HS-5 (cell line): ENCODE results near the gene RNF126.

Source experiments
- DNase-seq: peaks from one replicate; pipeline ENCODE4 v3.0.0-alpha.2; 2012; ENCODE audit warnings: low read depth

Gene RNF126

DNA sequence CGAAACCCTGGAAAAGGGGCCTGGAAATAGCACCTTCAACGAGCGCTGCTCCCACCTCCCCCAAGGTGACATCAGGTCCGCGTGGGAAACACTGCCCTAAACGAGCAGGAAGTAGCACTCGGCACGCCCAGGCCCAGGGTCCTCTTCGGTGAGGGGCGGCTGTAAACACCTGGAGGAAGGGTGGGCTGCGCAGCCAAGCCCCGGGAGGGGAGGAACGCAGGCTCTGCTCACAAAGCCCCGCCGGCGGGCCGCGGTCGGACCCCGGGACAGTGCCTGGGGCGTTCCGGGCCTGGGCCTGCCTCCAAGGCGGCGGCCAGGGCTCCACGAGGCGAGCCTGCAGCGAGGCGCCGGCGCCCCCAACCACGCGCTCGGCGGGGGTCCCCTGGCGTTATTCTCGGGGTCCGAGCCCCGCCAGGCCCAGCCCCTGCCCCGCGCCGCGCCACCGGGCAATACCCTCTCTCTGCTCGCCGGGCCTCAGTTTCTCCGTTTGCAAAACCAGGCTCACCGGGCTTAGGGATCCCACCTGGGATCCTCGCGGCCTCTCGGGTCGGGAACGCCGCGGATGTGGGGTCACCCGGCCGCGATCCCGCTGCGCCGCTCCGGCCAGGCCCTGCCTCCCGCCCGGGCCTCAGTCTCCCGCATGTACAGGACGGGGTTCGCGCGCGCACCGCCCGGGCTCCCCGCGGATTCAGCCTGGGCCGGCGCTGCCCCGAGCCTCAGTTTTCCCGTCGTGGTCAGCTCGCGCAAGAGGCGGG lies 630 bp downstream of the RNF126 start:
- no peak for DNase-seq

DNA sequence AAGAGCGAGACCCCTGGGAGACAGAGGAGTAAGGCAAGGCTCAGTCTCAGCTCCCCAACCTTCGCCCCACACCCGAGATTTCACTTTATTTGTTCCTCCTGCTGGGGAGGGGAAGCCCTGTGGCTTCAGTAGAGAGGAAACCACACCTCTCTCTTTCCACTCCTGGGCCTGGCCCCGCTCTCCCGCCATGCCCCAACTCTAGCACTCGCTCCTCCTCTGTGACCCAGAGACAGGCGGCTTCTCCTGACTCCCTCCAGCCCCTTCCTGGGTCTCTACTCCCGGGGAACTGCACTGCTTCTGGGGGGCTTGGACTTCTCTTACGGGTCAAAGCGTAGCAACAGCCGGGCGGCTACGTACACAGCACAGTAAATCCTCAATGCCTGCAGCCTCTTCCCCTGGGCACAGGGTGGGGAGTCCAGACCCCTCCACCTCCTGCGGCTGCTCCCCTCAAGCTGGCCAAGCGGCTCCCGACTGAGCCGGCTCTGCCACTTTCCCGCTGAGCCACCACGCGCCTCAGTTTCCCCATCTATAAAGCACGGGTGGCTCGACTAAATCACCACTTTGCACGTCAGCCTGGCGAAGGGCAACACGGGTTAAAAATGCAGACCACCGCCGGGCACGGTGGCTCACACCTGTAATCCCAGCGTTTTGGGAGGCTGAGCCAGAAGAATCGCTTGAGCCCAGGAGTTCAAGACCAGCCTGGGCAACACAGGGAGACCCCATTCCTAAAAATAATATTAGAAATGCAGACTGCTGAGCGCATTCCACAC lies 1.4 kb downstream of the RNF126 start:
- no peak for DNase-seq

DNA sequence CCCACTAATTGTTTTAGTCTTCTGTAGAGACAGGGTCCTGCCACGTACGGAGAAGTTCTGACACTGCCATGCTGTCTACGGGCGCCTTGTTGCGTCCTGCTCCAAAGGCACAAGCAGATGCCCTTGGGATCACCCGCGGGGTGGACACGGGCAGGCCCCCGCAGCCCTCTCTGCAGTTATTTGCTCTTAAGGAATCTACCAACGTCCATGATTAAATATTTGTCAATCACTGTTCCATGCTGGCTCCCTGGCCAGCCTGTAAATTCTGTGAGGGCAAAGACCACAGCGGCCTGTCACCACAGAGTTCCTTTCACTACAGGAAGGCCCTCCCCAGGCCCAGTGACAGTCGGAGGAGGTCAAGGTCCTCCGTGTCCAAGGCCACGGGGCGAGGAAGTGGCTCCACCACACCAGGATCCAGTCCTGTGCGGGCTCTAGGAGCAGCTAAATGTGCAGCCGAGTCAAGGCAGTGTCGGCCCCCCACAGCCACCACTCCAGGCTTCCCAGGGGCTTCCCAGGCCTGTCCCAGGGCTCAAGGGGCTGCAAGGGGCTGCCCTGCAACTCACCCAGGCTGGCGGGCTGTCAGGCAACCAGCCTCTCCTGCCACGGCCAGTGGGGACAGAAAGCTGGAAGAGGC lies 2.1 kb downstream of the RNF126 start:
- no peak for DNase-seq

DNA sequence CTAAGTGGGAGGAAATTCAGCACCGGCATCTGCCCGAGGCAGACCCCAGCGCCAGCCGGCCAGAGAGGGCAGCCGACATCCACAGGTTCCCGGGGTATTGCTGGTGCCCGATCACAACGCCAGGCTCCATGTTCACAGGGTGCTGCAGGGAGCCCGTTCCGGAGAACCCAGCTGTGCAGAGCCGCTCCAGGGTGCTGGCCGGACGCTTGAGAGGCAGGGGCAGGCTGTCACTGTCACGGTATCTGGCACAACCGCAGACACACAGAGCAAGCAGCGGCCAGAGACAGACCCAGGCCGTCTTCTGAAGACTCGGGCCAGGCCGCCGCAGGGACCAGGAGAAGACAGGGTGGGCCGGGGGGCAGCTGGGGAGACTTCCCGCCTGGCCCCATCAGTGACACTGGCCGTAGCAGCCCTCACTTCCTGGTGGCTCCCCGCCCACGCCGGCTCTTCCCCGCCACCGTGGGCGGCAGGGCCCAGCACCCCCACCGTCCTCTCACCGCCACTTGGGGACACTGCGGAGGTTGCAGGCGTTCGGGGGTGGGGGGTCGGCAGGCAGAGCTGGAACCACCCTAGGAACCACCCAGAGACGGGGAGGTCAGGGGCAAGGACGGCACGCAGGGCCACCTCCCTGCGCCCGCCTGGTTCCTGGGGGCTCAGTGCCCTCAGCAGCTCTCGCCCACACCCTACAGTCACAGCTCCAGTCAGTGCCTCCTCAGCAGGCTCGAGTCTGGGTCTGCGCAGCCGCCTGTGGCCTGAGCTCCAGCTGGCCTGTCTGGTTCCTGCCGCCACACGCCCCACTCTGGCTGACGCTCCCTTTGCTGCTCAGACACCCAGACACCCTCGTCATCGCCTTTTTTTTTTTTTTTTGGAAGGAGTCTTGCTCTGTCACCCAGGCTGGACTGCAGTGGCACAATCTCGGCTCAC lies 3.8 kb downstream of the RNF126 start:
- DNase-seq, result no peak

DNA sequence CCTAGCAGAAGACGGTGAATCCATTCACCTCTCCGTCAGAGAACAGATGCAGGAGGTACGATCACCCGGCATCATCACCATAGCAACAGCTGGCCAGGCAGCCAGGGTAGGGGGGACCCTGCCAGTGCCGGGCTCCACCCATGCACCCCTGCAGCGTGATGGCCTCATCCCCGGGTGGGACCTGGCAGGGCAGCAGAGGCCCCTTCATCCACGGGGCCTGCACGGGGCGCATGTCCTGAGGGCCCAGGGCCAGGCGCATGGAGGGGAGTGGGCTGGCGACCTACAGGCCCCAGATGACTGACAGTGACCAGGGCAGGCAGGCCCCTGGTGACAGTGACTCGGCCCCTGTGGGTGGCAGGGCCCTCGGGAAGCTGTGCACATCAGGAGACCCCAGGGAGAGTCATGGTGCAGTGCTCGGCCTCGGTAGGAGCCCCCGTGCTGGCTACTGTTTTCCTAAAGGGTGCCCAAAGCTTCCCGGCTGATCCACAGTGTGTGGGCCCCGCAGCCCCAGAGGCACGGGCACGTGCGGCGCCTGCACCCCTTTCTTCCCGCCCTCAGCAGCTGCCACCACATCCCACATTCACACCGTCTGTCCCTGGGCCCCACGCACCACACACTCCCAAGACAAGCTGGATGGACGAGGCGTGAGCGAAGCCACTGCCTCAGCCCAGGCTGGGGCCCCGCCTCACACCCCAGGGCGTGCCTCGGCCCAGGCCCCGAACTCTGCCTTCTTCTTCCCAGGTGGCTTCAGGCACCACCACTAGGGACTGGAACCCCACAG lies 4.8 kb downstream of the RNF126 start:
- no peak for DNase-seq

DNA sequence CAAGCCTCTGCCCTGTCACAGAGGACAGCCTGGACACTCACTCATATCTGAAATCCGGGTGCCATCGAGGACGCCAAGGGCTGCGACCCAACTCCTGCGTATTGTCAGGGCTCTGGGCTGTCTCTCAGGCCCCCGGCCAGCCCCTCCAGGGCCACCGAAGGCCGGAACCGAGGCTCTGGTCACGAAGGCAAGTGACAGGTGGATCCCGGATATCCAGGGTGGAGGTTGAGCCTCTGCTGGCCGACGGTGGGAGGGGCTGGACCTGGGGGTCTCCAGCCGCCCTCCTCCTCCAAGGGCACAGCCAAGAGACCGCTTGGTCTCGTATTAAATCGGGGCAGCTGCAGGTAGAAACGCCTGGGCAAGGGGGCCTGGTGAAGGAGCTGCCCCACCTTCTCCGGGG lies 5.4 kb downstream of the RNF126 start:
- no peak for DNase-seq

DNA sequence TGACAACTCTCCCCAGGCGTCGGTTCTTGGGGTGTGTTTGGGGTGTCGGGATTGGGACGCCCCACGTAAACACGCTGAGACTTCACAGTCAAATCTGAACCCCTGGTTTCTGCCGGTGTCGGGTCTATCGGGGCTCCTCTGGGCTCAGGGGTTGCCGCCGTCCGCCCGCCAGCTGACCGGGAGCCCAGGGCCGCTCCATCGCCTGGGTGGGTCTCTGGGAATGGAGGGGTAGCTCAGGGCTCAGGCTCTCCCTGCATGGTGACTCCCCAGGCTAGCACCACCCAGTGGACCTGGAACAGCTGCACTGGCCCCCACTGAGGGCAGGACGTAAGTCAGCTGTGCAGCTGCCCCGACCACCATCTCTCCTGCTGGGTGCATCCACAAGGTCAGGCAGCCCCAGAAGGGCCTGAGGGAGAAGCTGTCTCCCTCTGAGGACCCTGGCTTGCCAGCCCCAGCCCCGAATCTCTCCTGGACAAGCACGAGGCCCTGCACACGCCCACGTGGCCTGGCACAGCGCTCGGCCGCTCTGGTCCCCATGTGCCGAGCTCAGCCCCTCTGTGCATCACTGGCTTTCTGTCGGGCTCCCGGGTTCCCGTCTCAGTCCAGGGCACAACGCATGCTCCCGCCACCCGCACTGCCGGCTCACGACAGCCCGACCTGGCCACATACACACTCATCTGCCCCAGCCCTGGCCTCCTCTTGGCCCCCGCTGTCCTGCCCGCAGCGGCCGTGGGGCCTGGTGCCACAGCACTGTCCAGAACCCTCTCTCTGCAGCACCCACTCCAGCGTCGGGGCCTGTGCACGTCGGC lies 6.1 kb downstream of the RNF126 start:
- DNase-seq, result no peak

DNA sequence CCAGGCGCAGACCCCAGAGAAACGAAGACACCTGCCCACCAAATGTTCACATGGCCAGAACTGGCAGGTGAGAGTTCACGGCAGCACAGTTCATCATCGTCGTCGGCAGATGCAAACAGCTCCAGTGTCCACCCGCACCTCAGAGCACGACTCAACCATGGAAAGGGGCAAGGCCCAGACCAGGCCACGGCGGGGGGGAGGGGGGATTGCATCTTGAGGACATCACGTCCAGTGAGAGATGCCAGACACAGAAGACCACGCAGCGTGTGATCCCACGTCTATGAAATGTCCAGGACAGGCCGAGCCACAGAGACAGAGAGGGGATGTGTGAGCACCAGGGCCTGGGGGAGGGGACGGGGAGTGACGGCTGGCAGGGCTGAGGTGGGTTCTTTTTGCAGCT lies 7.3 kb downstream of the RNF126 start:
- no peak for DNase-seq

DNA sequence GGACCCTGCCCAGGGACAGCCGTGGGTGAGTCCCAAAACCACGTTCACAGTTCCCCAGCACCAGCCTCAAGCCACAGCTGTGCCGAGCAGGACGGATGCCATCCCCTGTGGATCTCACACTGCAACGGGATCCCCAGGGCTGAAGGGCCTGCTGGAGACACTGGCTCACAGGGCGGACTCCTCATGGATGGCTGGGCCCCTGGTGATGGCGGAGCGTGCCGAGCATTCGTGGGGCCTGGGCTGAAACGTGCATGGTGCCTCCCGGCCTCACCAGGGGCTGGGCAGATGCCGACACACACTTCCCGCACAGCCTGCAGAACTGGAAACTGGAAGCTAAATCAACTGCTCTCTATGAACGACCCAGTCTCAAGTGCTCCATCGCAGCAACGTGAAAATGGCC lies 9.6 kb downstream of the RNF126 start:
- DNase-seq, result no peak

DNA sequence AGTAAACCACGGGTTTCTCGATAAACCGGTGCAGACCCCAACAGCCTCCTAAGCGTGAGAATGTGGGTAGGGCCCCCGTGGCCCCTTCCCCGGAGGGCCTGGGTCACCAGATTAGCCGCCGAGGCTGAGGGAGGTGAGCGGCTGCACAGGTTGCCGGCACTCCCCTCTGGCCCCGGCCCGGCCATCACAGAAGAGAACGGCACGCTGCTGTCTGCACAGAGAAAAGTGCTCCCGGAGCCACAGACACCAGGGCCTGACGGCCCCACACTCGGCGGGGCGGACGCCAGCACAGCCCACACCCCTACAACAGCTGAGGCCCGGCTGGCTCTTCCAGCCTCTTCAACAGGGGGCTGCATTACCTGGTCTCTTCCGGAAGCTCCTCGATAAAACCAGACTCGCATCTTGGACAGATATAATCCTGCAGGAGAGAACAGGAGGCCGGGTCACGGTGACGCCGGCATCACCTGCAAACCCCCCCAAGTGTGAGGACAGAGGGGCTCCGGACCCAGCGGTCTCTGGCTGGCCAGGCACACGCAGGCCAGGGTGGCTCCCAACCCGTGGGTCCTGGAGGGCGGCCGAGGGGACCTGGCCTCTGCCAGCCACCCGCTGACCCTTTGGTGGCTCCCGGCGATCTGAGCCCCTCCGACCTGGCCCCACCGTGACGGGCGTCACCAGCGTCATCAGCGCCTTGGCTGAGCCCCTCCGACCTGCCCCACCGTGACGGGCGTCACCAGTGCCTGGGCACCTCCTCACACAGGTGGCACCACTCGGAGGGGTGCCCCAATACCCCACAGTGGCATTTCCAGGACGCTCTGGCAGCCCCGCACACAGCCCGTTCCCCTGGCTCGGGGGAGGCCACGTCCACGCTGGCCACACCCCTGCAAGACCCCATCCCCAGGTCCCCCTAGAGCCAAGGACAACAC lies 10.3 kb downstream of the RNF126 start:
- DNase-seq, result no peak

DNA sequence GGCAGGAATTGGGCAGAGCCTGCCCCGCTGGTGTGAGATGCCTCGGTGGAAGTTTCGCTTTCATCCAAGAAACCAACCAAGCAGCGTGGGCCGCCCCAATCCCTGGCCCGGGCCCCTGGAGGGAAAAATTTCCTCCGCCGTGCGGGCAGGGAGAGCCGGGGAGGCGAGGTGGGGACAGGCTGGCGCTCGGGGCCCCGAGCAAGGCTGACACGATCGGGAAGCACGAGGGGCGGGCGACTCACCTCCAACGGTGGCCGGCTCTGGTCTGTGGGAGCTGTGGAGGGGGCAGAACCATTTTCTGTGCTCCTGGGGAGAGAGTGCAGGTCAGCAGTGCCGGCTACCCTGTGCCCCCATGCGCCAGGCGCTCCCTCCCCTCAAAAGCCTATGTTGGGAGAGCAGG lies 11.0 kb downstream of the RNF126 start:
- no peak for DNase-seq

DNA sequence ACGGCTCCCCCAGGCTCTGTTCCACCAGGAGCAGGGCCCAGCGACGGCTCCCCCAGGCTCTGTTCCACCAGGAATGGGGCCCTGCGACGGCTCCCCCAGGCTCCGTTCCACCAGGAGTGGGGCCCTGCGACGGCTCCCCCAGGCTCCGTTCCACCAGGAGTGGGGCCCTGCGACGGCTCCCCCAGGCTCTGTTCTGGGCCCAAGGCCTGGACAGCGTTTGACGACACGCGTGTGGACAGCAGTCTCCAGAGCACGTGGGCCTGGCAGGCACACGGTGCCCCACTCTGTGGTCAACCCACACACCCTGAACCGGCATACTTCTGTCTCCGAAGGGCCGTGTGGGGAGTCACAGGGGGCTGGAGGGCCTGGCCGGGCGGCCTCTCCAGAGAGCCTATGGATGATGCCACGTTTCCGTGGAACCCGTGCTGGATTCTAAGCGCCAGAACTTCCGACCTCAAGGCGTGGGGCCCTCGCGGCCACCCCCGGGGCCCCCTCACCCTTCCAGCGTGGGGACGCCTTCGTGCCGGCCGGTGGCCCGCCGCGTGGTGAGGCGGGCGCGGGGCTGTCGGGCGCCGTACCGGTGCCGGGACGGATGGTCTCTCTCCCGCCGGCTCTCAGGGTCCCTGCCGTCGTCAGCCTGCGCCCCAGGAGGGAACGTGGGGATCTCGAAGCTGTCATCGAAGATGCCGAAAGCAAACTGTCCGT lies 11.7 kb downstream of the RNF126 start:
- no peak for DNase-seq

DNA sequence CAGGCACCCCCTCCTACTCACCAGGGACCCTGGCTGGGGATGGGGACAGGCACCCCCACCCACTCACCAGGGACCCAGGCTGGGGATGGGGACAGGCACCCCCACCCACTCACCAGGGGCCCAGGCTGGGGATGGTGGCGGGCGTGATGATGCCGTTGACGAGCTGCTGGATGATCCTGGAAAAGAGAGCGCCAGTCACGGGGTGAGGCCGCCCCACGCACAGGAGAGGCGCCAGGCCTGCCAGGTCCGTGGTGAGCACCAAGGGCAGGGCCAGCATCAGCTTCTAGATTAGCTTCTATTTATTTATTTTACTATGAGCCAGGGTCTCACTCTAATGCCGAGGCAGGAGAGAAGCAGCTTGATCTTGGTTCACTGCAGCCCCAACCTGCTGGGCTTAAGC lies 12.9 kb downstream of the RNF126 start:
- no peak for DNase-seq

DNA sequence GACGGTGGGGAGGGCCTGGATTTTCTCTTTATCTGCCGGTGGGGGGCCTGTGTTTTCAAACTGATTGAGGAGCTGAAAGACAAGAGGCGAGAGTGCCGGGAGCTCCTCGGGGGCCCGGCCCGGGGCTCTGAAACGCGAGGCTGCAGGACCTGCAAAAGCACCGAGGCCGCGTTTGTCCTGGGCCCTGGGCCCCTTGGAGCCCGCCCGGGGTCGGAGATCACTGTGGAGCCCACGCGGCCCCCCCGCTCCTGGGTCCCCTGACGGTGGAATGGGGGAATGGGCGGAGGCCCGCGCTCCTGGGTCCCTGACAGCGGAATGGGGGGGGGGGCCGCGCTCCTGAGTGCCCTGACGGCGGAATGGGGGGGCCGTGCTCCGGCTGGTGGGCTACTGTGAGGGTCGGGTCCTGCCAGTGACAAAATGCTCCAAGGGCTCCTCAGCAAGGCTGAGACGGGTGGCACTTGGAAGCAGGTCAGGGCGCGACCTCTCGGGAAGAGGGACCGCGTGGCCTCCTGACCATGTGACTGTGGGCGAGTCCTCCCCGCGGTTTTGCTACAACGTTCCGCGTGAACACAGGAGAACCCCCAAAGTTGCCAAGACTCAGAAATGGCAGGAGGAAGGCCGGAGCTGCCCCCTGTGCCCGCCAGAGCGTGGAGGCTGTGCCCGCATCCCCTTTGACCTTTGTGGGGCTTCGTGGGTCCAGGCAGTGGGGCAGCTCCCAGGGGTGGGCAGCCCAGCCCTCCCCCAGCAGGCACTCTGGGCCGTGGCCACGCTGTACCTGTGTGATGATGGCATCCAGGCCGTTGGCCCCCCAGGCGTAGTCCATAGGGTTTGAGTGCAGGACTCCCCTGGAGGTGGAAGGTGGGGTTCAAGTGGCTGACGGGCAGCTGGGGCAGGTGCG lies 13.9 kb downstream of the RNF126 start:
- DNase-seq, result no peak

DNA sequence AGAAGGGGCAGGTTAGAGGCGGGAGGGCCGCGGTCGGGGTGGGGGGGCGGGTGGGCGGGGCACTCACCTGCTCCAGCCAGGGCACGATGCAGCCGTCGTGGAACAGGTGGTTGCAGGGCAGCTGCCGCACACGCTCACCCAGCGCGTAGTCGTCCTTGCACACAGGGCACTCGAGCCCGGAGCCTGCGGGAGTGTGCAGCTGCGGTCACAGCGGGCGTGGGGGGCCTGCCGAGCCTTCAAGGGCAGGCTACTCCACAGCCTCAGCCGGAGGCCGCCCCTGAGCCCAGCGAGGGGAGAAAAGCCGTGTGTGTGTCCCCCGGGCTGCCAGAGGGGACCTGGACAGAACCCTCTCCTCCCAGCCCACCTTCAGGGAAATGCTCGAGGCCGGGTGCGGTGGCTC lies 14.7 kb downstream of the RNF126 start:
- no peak for DNase-seq

DNA sequence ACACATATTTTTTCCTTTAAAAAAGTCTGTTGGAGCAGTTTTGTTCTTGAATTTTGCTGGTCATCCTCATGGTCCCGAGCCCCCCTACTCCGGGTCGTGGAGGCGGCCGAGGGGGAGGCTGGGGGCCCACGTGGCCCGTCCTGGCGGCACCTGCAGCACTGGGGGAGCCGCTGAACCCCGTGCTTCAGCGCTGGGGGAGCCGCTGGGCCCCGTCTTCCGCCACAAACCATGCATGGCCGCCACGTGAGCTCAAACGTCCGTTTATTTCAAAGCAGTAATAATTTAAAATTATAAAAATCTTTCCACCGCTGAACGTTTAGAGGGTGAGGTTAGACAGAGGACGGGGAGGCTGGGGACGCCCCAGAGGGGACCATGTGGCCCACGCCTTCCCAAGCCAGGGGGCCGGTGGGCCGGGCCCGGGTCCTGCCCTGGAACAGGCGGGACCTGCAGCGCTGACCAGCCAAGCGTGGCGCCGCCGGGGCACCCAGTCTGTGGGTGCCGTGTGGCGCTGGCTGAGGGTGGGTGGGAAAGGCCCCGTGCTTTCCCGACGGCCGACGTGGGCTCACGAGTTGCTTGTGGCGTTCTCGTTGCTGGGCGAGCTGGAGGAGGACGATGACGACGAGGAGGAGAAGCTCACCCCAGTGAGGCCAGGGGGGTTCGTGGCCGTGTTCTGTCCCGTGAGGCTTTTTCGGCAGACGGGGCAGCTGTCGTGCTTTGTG lies 15.3 kb downstream of the RNF126 start:
- DNase-seq, result no peak
